Naive thymus-derived CD4-positive, alpha-beta T cell (primary cell): ENCODE results near the gene INSC. TPM values are rescaled to one million over a fixed set of nuclear protein-coding genes. Genes with fewer than 3 reads are reported as not detected.

Experiments used
- ATAC-seq: fragments of 150-1000 bp; cut with Tn5 transposase; 2 replicates; pipeline ENCODE4 v1.10.0; 2021; ENCODE audit warnings: mild to moderate bottlenecking, moderate library complexity
- CTCF ChIA-PET: fragments of 350-600 bp; sonication (Branson Sonifier 250); formaldehyde crosslinking; loops from one replicate; lab custom pipeline; 2021; ENCODE audit warnings: antibody characterized with exemption; lab: Charles Lee
- POLR2A ChIA-PET: fragments of 350-600 bp; sonication (Branson Sonifier 250); formaldehyde crosslinking; loops from one replicate; lab custom pipeline; 2021; ENCODE audit warnings: antibody characterized with exemption, inconsistent platforms; lab: Charles Lee
- DNase-seq, 9 donors: peaks; one replicate each; pipeline versions ENCODE4 v3.0.0 to v3.0.0-alpha.2; 2020 to 2022; ENCODE audit warnings: mixed read lengths in 1 of 9
- H3K27ac ChIP-seq: one replicate; pipeline ENCODE4 v1.7.0; 2013; ENCODE audit warnings: mild to moderate bottlenecking, low read depth, low read length, moderate library complexity
- H3K27me3 ChIP-seq, 2 donors: one replicate each; pipeline ENCODE4 v1.7.0; 2013; ENCODE audit warnings: low read length in 2 of 2, mild to moderate bottlenecking in 2 of 2, moderate library complexity in 2 of 2; ENCODE audit not compliant: control insufficient read depth in 2 of 2, insufficient read depth in 2 of 2
- H3K36me3 ChIP-seq, 3 experiments: 1 replicate in 2 of 3; 2 replicates in 1 of 3; pipeline ENCODE4 v1.7.0; 2013; ENCODE audit warnings: low read length in 3 of 3, mild to moderate bottlenecking in 3 of 3, moderate library complexity in 1 of 3; ENCODE audit not compliant: insufficient read depth in 3 of 3, control insufficient read depth in 2 of 3
- H3K4me1 ChIP-seq, 2 donors: one replicate each; pipeline ENCODE4 v1.7.0; 2013; ENCODE audit warnings: low read length in 2 of 2, mild to moderate bottlenecking in 2 of 2, moderate library complexity in 1 of 2; ENCODE audit not compliant: control insufficient read depth in 2 of 2, insufficient read depth in 2 of 2
- H3K4me3 ChIP-seq: 2 replicates; pipeline ENCODE4 v1.7.0; 2013; ENCODE audit warnings: mild to moderate bottlenecking, low read length
- H3K9me3 ChIP-seq, 3 experiments: 1 replicate in 2 of 3; 2 replicates in 1 of 3; pipeline ENCODE4 v1.7.0; 2013; ENCODE audit warnings: low read length in 3 of 3; ENCODE audit not compliant: control insufficient read depth in 2 of 3
- H3K27ac Mint-ChIP-seq, 9 donors: one replicate each; pipeline ENCODE4 v1.8.0; 2020 to 2022; ENCODE audit warnings: mixed read lengths in 9 of 9, mild to moderate bottlenecking in 8 of 9, moderate library complexity in 5 of 9, inconsistent platforms in 2 of 9
- H3K27me3 Mint-ChIP-seq, 5 donors: one replicate each; pipeline ENCODE4 v1.8.0; 2021 to 2022; ENCODE audit warnings: mixed read lengths in 5 of 5, mild to moderate bottlenecking in 1 of 5
- H3K36me3 Mint-ChIP-seq, 5 donors: one replicate each; pipeline ENCODE4 v1.8.0; 2020 to 2022; ENCODE audit warnings: mixed read lengths in 5 of 5, mild to moderate bottlenecking in 3 of 5, inconsistent platforms in 1 of 5
- H3K4me1 Mint-ChIP-seq, 7 donors: one replicate each; pipeline ENCODE4 v1.8.0; 2020 to 2022; ENCODE audit warnings: mixed read lengths in 7 of 7, mild to moderate bottlenecking in 3 of 7, inconsistent platforms in 1 of 7
- H3K4me3 Mint-ChIP-seq, 10 donors: one replicate each; pipeline ENCODE4 v1.8.0; 2020 to 2022; ENCODE audit warnings: mild to moderate bottlenecking in 10 of 10, mixed read lengths in 10 of 10, moderate library complexity in 6 of 10, inconsistent platforms in 2 of 10
- H3K9me3 Mint-ChIP-seq, 11 donors: one replicate each; pipeline ENCODE4 v1.8.0; 2020 to 2022; ENCODE audit warnings: mixed read lengths in 11 of 11, mild to moderate bottlenecking in 4 of 11, inconsistent platforms in 1 of 11, moderate library complexity in 1 of 11
- intact Hi-C, 2 donors: fragments of 100-400 bp; cut with micrococcal nuclease; formaldehyde crosslinking; loops; one replicate each; pipeline ENCODE4 v1.15.1; 2023
- polyA plus RNA-seq, 2 donors: library from polyadenylated mRNA; unstranded; fragments of 300-500 nt; fragmentation: Illumina TruSeq; gene quantifications; one replicate each; pipeline ENCODE4 v1.2.3, GENCODE V29; 2021
- total RNA-seq, 6 experiments: library from RNA in 5 of 6; stranded (reverse) in 5 of 6; gene quantifications; 1 replicate in 5 of 6; 2 replicates in 1 of 6; pipeline ENCODE4 v1.2.3 and lab custom pipeline; 2021 to 2026

Gene INSC
- total and polyA plus RNA-seq, 7 experiments from 2014 or later: 0.14 to 0.56 (median 0.22) TPM; not detected in 2

GRCh38 chr11:15228331-15228849 is 113.7 kb downstream of the INSC start:
- no peaks in the 10 kb centered on the region for H3K9me3 ChIP-seq
- H3K27me3 Mint-ChIP-seq: peaks cover 0 to 6% (median 0%) of the 10 kb centered on the region in 5 donors
- CTCF ChIA-PET: interaction anchor here (0.6 kb wide), 1 partner anchor 86 kb away, joined by 3 read pairs; no protein-coding TSS in a partner anchor

DNA sequence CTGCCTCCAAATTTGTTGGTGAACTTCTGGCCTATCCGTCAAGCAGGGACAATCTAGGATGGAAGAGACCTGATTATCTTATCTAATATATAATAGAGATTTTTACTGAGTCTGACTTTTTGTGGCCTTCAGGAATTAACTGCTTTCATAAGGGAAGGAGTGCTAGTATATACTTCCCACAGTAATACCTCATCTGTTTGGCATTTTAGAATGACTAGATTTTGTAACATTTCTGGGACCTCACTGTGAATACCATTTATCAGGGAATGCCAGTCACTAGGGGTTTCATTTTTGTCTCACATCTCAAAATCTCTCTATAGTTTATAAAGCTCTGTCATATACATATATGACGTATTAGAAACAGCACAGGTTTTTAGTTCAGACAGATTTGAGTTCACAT is 114.3 kb downstream of the INSC start:
- Mint-ChIP-seq H3K9me3 (no peaks in the 10 kb centered on the region), H3K27me3 (peaks cover 0 to 10% (median 0%) of the 10 kb centered on the region in 5 donors), H3K4me1 (no peaks in the 10 kb centered on the region), H3K36me3 (no peaks in the 10 kb centered on the region), H3K4me3 (no peak overlapping the region), H3K27ac (no peak overlapping the region)
- ATAC-seq (no peak), DNase-seq (no peak)
- no peaks in the 10 kb centered on the region for H3K36me3 ChIP-seq
- H3K4me3 ChIP-seq: no peak overlapping the region
- ChIA-PET CTCF (no interaction called here), POLR2A (no interaction called here)
- no peaks in the 10 kb centered on the region for H3K9me3 ChIP-seq
- H3K4me1 ChIP-seq: no peaks in the 10 kb centered on the region
- intact Hi-C loops: no loop called here
- no peak overlapping the region for H3K27ac ChIP-seq
- no peaks in the 10 kb centered on the region for H3K27me3 ChIP-seq

More at GRCh38 chr11:15228331-15228849, 113.7 kb downstream of the INSC start:
- H3K36me3 Mint-ChIP-seq: no peaks in the 10 kb centered on the region
- H3K27ac Mint-ChIP-seq: no peak overlapping the region
- H3K4me1 Mint-ChIP-seq: no peaks in the 10 kb centered on the region
- POLR2A ChIA-PET: no interaction called here
- Histone ChIP-seq H3K36me3 (no peaks in the 10 kb centered on the region), H3K4me1 (no peaks in the 10 kb centered on the region), H3K27me3 (no peaks in the 10 kb centered on the region), H3K27ac (no peak overlapping the region), H3K4me3 (no peak overlapping the region)
- ATAC-seq (no peak), DNase-seq (no peak)
- H3K4me3 Mint-ChIP-seq: no peak overlapping the region
- intact Hi-C loops: no loop called here
- no peaks in the 10 kb centered on the region for H3K9me3 Mint-ChIP-seq

DNA sequence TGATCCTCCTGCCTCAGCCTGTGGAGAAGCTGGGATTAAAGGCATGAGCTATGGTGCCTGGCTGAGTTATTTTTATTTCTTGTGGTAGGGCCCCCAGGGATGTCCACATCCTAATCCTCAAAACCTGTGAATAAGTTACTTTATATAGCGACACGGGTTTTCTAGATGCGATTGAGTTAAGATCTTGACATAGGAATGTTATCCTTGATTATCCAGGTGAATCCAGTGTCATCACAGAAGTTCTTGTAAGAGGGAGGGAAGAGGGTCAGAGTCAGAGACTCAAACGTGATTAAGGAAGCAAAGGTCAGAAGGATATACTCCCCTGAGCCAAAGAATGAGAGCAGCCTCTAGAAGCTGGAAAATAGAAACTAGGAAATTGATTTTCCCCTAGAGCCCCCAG is 117.8 kb downstream of the INSC start:
- no peak for DNase-seq
- Histone ChIP-seq H3K36me3 (no peaks in the 10 kb centered on the region), H3K27me3 (no peaks in the 10 kb centered on the region), H3K4me1 (no peaks in the 10 kb centered on the region), H3K27ac (no peak overlapping the region), H3K4me3 (no peak overlapping the region), H3K9me3 (no peaks in the 10 kb centered on the region)
- H3K4me3 Mint-ChIP-seq: no peak overlapping the region
- H3K36me3 Mint-ChIP-seq: no peaks in the 10 kb centered on the region
- intact Hi-C loops: no loop called here
- ChIA-PET CTCF (no interaction called here), POLR2A (no interaction called here)
- no peaks in the 10 kb centered on the region for H3K4me1 Mint-ChIP-seq
- ATAC-seq: no peak
- peaks cover 0 to 2% (median 0%) of the 10 kb centered on the region in 11 donors for H3K9me3 Mint-ChIP-seq
- no peak overlapping the region for H3K27ac Mint-ChIP-seq
- H3K27me3 Mint-ChIP-seq: peaks cover 0 to 8% (median 0%) of the 10 kb centered on the region in 5 donors

DNA sequence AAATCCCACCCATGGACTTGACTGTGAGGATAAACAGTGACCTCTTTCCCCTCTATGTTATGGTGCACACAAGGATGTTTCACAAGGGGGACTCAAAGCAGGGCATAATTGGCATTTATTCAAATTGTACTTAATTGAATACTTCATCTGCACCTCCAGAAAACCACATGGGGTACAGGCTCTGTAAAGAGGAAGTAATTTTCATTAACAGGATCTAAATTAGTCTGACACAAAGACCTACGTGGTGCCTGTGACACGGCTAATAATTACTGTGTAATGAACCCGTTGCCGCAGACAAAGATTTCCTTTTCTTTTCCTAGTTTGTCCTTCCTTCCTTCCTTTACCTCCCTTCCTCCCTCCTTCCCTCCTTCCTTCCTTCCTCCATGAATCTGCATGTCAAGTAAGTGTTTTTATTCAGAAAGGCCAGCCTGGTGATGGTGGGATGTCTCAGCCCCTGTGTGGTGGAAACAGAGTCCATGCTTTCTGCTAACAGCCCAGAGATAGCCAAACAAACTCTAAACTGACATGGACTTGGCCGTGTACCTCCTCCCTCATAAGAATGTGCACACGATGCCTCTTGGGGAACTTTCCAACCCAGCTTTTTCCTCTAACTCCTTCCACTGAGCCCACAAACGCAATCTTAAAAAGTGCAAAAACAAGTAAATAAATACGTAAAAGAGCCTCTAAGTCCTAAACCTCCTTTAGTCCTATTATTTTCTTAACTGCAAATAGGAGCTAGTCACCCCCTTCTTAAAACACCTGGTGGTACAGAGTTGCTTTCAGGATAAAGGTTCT is 118.8 kb downstream of the INSC start:
- H3K27ac ChIP-seq: no peak overlapping the region
- no peaks in the 10 kb centered on the region for H3K27me3 ChIP-seq
- intact Hi-C loops: no loop called here
- H3K4me3 Mint-ChIP-seq: no peak overlapping the region
- no peaks in the 10 kb centered on the region for H3K36me3 ChIP-seq
- no peaks in the 10 kb centered on the region for H3K4me1 ChIP-seq
- no peaks in the 10 kb centered on the region for H3K4me1 Mint-ChIP-seq
- H3K36me3 Mint-ChIP-seq: no peaks in the 10 kb centered on the region
- no peak overlapping the region for H3K27ac Mint-ChIP-seq
- DNase-seq (no peak), ATAC-seq (no peak)
- peaks cover 0 to 11% (median 0%) of the 10 kb centered on the region in 11 donors for H3K9me3 Mint-ChIP-seq
- no peak overlapping the region for H3K4me3 ChIP-seq
- CTCF ChIA-PET: interaction anchor here (0.5 kb wide), 1 partner anchor 26 kb away, joined by 3 read pairs; no protein-coding TSS in a partner anchor
- H3K9me3 ChIP-seq: no peaks in the 10 kb centered on the region
- POLR2A ChIA-PET: no interaction called here
- H3K27me3 Mint-ChIP-seq: peaks cover 0 to 5% (median 0%) of the 10 kb centered on the region in 5 donors

DNA sequence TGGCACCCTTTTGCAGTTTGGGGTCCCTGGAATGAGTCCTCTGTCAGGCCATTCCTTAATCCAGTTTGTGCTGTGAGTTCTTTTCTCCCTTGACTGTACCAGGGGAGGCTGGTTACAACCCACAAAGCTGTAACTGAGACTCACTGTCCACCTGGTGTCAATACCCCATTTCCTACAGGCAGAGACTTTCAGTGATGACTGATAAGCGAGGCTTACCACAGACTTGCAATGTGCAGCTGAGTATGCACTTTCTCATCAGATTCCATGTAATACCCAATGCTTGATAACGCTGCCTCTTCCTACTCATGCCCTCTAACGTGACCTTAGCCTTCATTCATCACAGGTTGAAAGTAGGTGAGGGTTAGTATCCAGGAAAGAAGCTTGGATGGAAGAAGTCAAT is 120.1 kb downstream of the INSC start:
- Histone ChIP-seq H3K4me1 (no peaks in the 10 kb centered on the region), H3K27me3 (no peaks in the 10 kb centered on the region), H3K27ac (no peak overlapping the region), H3K9me3 (no peaks in the 10 kb centered on the region), H3K4me3 (no peak overlapping the region), H3K36me3 (no peaks in the 10 kb centered on the region)
- Mint-ChIP-seq H3K4me3 (no peak overlapping the region), H3K9me3 (peaks cover 0 to 11% (median 0%) of the 10 kb centered on the region in 11 donors), H3K4me1 (no peaks in the 10 kb centered on the region), H3K27me3 (peaks cover 0 to 8% (median 0%) of the 10 kb centered on the region in 5 donors), H3K36me3 (no peaks in the 10 kb centered on the region), H3K27ac (no peak overlapping the region)
- ChIA-PET CTCF (no interaction called here), POLR2A (no interaction called here)
- no peak for DNase-seq
- intact Hi-C loops: no loop called here
- ATAC-seq: peak; percentile 59

- Mint-ChIP-seq H3K4me3 (no peak overlapping the region), H3K4me1 (no peaks in the 10 kb centered on the region), H3K27me3 (peaks cover 0 to 8% (median 0%) of the 10 kb centered on the region in 5 donors), H3K9me3 (peaks cover 0 to 11% (median 0%) of the 10 kb centered on the region in 11 donors), H3K36me3 (no peaks in the 10 kb centered on the region), H3K27ac (no peak overlapping the region)
- ChIA-PET POLR2A (no interaction called here), CTCF (no interaction called here)
- H3K9me3 ChIP-seq: no peaks in the 10 kb centered on the region
- no peak overlapping the region for H3K27ac ChIP-seq
- intact Hi-C loops: no loop called here
- no peak overlapping the region for H3K4me3 ChIP-seq
- no peaks in the 10 kb centered on the region for H3K36me3 ChIP-seq
- H3K27me3 ChIP-seq: no peaks in the 10 kb centered on the region
- ATAC-seq (no peak), DNase-seq (no peak)
- no peaks in the 10 kb centered on the region for H3K4me1 ChIP-seq
These were observed 121.8 kb downstream of the INSC start for GRCh38 chr11:15236559-15236958.
